GM12878 (cell line): ENCODE measurements around the gene ZDHHC19. TPM values are rescaled to one million over a fixed set of nuclear protein-coding genes. Genes with fewer than 3 reads are reported as not detected.

ENCODE experiments used
- ATF2 ChIP-seq: IDR thresholded peaks from 2 replicates; pipeline ENCODE4 v1.6.1; 2012; ENCODE audit warnings: low read length, inconsistent platforms
- BMI1 ChIP-seq: fragments of 450-650 bp; IDR thresholded peaks from 2 replicates; pipeline ENCODE4 v1.6.1; 2016; ENCODE audit warnings: mild to moderate bottlenecking, moderate library complexity, borderline replicate concordance
- IKZF1 ChIP-seq: fragments of 450-650 bp; conservative IDR thresholded peaks from 2 replicates; pipeline ENCODE4 v1.6.1; 2017; ENCODE audit warnings: antibody characterized with exemption, mild to moderate bottlenecking
- KAT2A ChIP-seq: conservative IDR thresholded peaks from 2 replicates; pipeline ENCODE4 v1.6.1; 2011; ENCODE audit warnings: low read depth, low read length; ENCODE audit not compliant: control insufficient read depth
- KLF5 ChIP-seq: fragments of 450-650 bp; IDR thresholded peaks from 2 replicates; pipeline ENCODE4 v1.6.1; 2014; ENCODE audit warnings: mild to moderate bottlenecking; ENCODE audit not compliant: partially characterized antibody
- LARP7 ChIP-seq: fragments of 450-650 bp; IDR thresholded peaks from 2 replicates; pipeline ENCODE4 v1.6.1; 2017; ENCODE audit warnings: mild to moderate bottlenecking
- MEF2B ChIP-seq: fragments of 450-650 bp; IDR thresholded peaks from 2 replicates; pipeline ENCODE4 v1.6.1; 2018; ENCODE audit warnings: mild to moderate bottlenecking, moderate library complexity; ENCODE audit not compliant: partially characterized antibody, poor library complexity, severe bottlenecking
- PAX8 ChIP-seq: fragments of 450-650 bp; IDR thresholded peaks from 2 replicates; pipeline ENCODE4 v1.6.1; 2017; ENCODE audit warnings: mild to moderate bottlenecking, moderate library complexity
- POLR2AphosphoS5 ChIP-seq: IDR thresholded peaks from 2 replicates; pipeline ENCODE4 v1.6.1; 2011; ENCODE audit warnings: mild to moderate bottlenecking, low read length, inconsistent platforms
- PRDM15 ChIP-seq: fragments of 450-650 bp; formaldehyde crosslinking; IDR thresholded peaks from 2 replicates; pipeline ENCODE4 v1.4.0; 2020; ENCODE audit warnings: mild to moderate bottlenecking, moderate library complexity
- RB1 ChIP-seq: fragments of 450-650 bp; formaldehyde crosslinking; IDR thresholded peaks from 2 replicates; pipeline ENCODE4 v1.6.1; 2017; ENCODE audit warnings: mild to moderate bottlenecking, borderline replicate concordance
- SMARCA5 ChIP-seq: fragments of 450-650 bp; IDR thresholded peaks from 2 replicates; pipeline ENCODE4 v1.6.1; 2017; ENCODE audit warnings: mild to moderate bottlenecking
- SMC3 ChIP-seq: IDR thresholded peaks from 2 replicates; pipeline ENCODE4 v1.6.1; 2011; ENCODE audit warnings: low read length, improper control_type of control experiment, borderline replicate concordance
- SREBF2 ChIP-seq: IDR thresholded peaks from 2 replicates; pipeline ENCODE4 v1.6.1; 2012; ENCODE audit warnings: mild to moderate bottlenecking, low read length
- STAT1 ChIP-seq: fragments of 450-650 bp; conservative IDR thresholded peaks from 2 replicates; pipeline ENCODE4 v1.6.1; 2014; ENCODE audit warnings: antibody characterized with exemption, mild to moderate bottlenecking
- SUPT20H ChIP-seq: IDR thresholded peaks from 2 replicates; pipeline ENCODE4 v1.6.1; 2011; ENCODE audit warnings: low read depth, mild to moderate bottlenecking, low read length, moderate library complexity, borderline replicate concordance; ENCODE audit not compliant: control insufficient read depth
- ZBED1 ChIP-seq: IDR thresholded peaks from 2 replicates; pipeline ENCODE4 v1.6.1; 2016; ENCODE audit warnings: borderline replicate concordance
- polyA plus RNA-seq, 11 experiments: library from polyadenylated mRNA; depleted of rRNA in 4 of 11; unstranded in 6 of 11; stranded (reverse) in 5 of 11; fragments of >200 nt; fragmentation: Nextera tagmentation in 4 of 11; fragmentation: Illumina TruSeq in 1 of 11; extraction: Ambion mirVana in 4 of 11; extraction: Trizol in 1 of 11; gene quantifications; 1 replicate in 1 of 11; 2 replicates in 10 of 11; pipeline versions ENCODE4 v1.2.1 to v1.2.3, GENCODE V29; 2011 to 2016; ENCODE audit warnings: inconsistent platforms in 2 of 11, missing spikeins in 2 of 11, low read depth in 1 of 11
- total RNA-seq, 4 experiments: library from RNA; depleted of rRNA in 3 of 4; stranded (reverse); fragments of >200 nt in 3 of 4; fragmentation: Illumina TruSeq in 1 of 4; extraction: Trizol in 1 of 4; gene quantifications; 2 replicates each; pipeline versions ENCODE4 v1.2.1 to v1.2.3, GENCODE V29; 2013 to 2021
- TF ChIP-seq, protein P1 (sequence below): IDR thresholded peaks from 2 replicates; pipeline ENCODE4 v1.6.1; 2012; ENCODE audit warnings: low read depth, low read length, improper control_type of control experiment
- TF ChIP-seq, protein P2 (sequence below): fragments of 150-350 bp; IDR thresholded peaks from 2 replicates; pipeline ENCODE4 v1.6.1; 2014; ENCODE audit warnings: mild to moderate bottlenecking, low read depth, low read length
- TF ChIP-seq, protein P3 (sequence below): fragments of 450-650 bp; IDR thresholded peaks from 2 replicates; pipeline ENCODE4 v1.6.1; 2017; ENCODE audit warnings: borderline replicate concordance

Gene ZDHHC19
- total and polyA plus RNA-seq, 10 of the 15 experiments (the other 5 are each of a cell fraction or from before 2014, with no cell fraction given): 0.26 TPM; not detected in 9

- TF ChIP-seq, protein P1, sequence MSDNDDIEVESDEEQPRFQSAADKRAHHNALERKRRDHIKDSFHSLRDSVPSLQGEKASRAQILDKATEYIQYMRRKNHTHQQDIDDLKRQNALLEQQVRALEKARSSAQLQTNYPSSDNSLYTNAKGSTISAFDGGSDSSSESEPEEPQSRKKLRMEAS: no peak
- TF ChIP-seq, protein P2, sequence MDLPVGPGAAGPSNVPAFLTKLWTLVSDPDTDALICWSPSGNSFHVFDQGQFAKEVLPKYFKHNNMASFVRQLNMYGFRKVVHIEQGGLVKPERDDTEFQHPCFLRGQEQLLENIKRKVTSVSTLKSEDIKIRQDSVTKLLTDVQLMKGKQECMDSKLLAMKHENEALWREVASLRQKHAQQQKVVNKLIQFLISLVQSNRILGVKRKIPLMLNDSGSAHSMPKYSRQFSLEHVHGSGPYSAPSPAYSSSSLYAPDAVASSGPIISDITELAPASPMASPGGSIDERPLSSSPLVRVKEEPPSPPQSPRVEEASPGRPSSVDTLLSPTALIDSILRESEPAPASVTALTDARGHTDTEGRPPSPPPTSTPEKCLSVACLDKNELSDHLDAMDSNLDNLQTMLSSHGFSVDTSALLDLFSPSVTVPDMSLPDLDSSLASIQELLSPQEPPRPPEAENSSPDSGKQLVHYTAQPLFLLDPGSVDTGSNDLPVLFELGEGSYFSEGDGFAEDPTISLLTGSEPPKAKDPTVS: no peak
- TF ChIP-seq ATF2 (no peak), SMARCA5 (no peak), KAT2A (no peak), PRDM15 (CRISPR knock-in tag) (no peak), BMI1 (no peak), PAX8 (no peak), LARP7 (no peak), MEF2B (no peak), SMC3 (no peak; the same call in 1 of the 2 replicates), RB1 (no peak), IKZF1 (no peak), ZBED1 (no peak), POLR2AphosphoS5 (no peak), KLF5 (no peak), SUPT20H (no peak), SREBF2 (no peak), STAT1 (no peak; the same call in 1 of the 2 replicates)
- TF ChIP-seq, protein P3, sequence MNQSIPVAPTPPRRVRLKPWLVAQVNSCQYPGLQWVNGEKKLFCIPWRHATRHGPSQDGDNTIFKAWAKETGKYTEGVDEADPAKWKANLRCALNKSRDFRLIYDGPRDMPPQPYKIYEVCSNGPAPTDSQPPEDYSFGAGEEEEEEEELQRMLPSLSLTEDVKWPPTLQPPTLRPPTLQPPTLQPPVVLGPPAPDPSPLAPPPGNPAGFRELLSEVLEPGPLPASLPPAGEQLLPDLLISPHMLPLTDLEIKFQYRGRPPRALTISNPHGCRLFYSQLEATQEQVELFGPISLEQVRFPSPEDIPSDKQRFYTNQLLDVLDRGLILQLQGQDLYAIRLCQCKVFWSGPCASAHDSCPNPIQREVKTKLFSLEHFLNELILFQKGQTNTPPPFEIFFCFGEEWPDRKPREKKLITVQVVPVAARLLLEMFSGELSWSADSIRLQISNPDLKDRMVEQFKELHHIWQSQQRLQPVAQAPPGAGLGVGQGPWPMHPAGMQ: no peak
These were observed 19.1 kb downstream of the ZDHHC19 start (continued) for GRCh38 chr3:196192036-196192523.
